Ectodermal cell (in vitro differentiated cells): ENCODE results near the gene TRUB1.

ENCODE experiments used
- H3K27ac ChIP-seq: 2 replicates; pipeline ENCODE4 v1.7.0; 2013; ENCODE audit warnings: mild to moderate bottlenecking, low read depth, low read length; ENCODE audit not compliant: insufficient read depth, poor library complexity, severe bottlenecking
- H3K27me3 ChIP-seq: 2 replicates; pipeline ENCODE4 v1.7.0; 2013; ENCODE audit warnings: mild to moderate bottlenecking, low read length; ENCODE audit not compliant: insufficient read depth, control insufficient read depth, poor library complexity, severe bottlenecking
- H3K36me3 ChIP-seq: one replicate; pipeline ENCODE4 v1.7.0; 2013; ENCODE audit warnings: low read length; ENCODE audit not compliant: control insufficient read depth, insufficient read depth
- H3K4me1 ChIP-seq: one replicate; pipeline ENCODE4 v1.7.0; 2013; ENCODE audit warnings: low read length; ENCODE audit not compliant: control insufficient read depth, insufficient read depth
- H3K4me3 ChIP-seq: 2 replicates; pipeline ENCODE4 v1.7.0; 2013; ENCODE audit warnings: low read depth, low read length, control low read depth; ENCODE audit not compliant: insufficient read depth
- H3K9me3 ChIP-seq: 2 replicates; pipeline ENCODE4 v1.7.0; 2013; ENCODE audit warnings: mild to moderate bottlenecking, low read length, moderate library complexity; ENCODE audit not compliant: control insufficient read depth
- WGBS, 2 experiments: methylation state at CpG; one replicate each; pipeline ENCODE4 v1.1.7; 2013; ENCODE audit warnings: missing lambda C conversion rate in 2 of 2; 5-methylcytosine and 5-hydroxymethylcytosine counted together

The TRUB1 gene

DNA sequence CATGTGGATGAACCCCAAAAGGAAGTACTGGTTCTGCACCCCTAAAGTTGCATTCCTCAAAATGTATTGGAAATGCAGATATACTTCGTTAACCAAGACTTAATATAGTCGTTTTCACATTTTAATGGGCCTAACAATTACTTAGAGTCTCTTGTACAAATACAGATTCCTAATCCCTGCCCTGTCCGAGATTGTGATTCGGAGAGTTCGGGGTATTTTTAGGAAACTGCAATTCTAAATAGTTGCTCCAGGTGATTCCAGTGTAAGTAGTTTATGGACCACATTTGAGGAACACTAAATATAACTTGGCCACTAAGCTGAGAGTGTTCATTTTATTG is 830 bp downstream of the TRUB1 start:
- Histone ChIP-seq H3K4me1 (no peaks in the 10 kb centered on the region), H3K27ac (no peak overlapping the region), H3K27me3 (no peaks in the 10 kb centered on the region), H3K36me3 (peaks cover 14% of the 10 kb centered on the region), H3K9me3 (no peaks in the 10 kb centered on the region), H3K4me3 (peak overlapping the region; percentile 95)
- WGBS, 2 experiments: 25 to 29% methylated on average over 5 of the region's 5 CpGs

DNA sequence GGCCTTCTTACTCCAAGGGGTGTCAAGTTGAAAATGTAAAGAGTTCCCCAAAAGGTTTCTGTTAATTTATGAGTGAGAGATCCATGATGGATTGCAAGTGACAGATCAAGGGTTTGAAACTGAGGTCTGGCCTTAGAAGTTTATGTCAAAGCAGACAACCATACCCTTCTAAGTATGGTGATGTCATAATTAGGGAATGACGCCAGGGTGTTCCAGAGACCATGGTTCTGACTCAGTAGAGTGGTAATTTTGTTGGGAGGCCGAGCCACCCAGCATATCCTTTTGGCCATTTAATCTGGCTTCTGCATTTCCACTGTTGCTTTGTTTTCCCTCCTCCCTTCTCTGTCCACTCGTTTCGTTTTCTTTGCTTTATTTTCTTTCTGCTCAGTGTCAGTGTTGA is 2.7 kb downstream of the TRUB1 start:
- H3K36me3 ChIP-seq: peaks cover 28% of the 10 kb centered on the region
- H3K4me3 ChIP-seq: no peak overlapping the region
- H3K9me3 ChIP-seq: no peaks in the 10 kb centered on the region
- no peaks in the 10 kb centered on the region for H3K27me3 ChIP-seq
- WGBS, 2 experiments: 88 to 90% methylated on average over 2 to 4 of the region's 4 CpGs
- no peaks in the 10 kb centered on the region for H3K4me1 ChIP-seq
- H3K27ac ChIP-seq: no peak overlapping the region

DNA sequence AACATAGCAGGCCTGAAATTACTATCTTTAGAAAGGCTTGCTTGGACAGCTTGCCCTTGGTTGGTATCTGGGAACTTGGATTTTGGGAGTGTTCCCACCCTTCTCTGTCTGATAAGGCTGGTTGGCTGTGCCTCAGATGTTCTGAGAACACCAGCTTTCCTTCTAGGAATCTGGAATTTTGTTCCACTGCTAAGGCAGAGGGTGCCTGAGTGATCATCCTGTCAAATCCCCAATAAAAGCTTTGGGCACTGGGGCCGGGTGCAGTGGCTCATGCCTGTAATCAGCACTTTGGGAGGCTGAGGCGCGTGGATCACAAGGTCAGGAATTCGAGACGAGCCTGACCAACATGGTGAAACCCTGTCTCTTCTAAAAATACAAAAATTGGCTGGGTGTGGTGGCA is 5.0 kb downstream of the TRUB1 start:
- no peak overlapping the region for H3K4me3 ChIP-seq
- H3K4me1 ChIP-seq: no peaks in the 10 kb centered on the region
- WGBS, 2 experiments: 83 to 84% methylated on average over 5 of the region's 5 CpGs
- no peaks in the 10 kb centered on the region for H3K27me3 ChIP-seq
- H3K36me3 ChIP-seq: peaks cover 30% of the 10 kb centered on the region
- no peaks in the 10 kb centered on the region for H3K9me3 ChIP-seq
- H3K27ac ChIP-seq: no peak overlapping the region

DNA sequence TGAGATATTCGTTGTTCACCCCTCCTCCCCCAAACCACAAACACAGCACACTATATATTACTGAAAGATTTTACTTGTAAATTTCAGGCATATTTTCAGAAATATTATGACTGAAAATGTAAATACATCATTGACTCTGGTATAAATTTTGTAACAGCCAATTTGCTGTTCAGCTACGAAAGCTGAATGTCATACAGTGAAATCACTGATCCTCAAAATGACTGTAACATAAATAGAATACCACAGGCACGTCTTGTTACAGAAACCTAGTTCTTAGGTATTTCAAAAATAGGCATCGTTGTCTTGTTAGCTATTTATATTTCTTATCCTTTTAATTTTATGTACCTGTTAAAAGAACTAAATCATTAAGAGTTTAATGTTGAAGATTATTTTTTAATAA is 15.1 kb downstream of the TRUB1 start:
- Histone ChIP-seq H3K4me1 (no peaks in the 10 kb centered on the region), H3K36me3 (no peaks in the 10 kb centered on the region), H3K9me3 (no peaks in the 10 kb centered on the region), H3K27ac (no peak overlapping the region), H3K4me3 (no peak overlapping the region), H3K27me3 (no peaks in the 10 kb centered on the region)
- 97 to 100% methylated on average over 1 to 2 of the region's 4 CpGs for WGBS, 2 experiments

DNA sequence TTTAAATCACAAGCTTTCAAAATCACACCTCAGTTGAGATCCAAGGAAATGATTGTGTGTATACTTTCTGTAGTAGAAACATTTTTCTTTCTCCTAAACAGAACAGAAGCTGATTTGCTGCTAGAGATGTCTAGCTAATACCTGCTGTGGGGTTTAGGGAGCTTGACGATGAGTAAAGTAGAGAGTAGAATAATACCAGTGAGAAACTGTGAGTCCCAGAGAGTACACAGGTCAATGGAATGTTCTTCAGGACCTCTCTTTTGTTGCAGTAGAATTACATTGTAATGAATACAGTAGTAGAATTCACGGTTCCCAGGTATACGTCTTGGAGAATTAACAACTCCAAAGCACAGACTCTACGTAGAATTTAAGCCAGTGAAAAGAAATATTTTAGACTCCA is 18.0 kb downstream of the TRUB1 start:
- 83 to 92% methylated on average over 3 to 4 of the region's 4 CpGs for WGBS, 2 experiments
- H3K4me3 ChIP-seq: no peak overlapping the region
- H3K36me3 ChIP-seq: no peaks in the 10 kb centered on the region
- no peaks in the 10 kb centered on the region for H3K27me3 ChIP-seq
- H3K4me1 ChIP-seq: no peaks in the 10 kb centered on the region
- H3K27ac ChIP-seq: no peak overlapping the region
- H3K9me3 ChIP-seq: no peaks in the 10 kb centered on the region

DNA sequence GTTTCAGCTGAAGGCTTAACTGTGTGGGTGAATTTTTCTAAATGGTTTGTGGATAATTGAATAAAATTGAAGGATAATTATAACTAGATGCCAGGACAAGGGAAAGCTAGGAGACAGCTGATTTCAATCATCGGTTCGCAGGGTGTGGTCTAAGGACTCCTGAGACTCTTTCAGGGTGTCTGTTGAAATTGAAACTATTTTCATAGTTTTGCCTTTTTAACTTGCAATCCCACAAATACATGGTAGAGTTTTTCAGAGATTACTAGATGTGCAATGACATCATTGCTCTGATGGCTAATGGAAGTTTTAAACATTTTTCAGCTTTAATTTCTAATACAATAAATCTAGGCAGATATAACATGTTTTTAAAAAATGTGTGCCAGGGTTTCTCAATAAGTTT is 18.5 kb downstream of the TRUB1 start:
- H3K4me3 ChIP-seq: no peak overlapping the region
- H3K36me3 ChIP-seq: no peaks in the 10 kb centered on the region
- no peaks in the 10 kb centered on the region for H3K9me3 ChIP-seq
- no peaks in the 10 kb centered on the region for H3K4me1 ChIP-seq
- no peaks in the 10 kb centered on the region for H3K27me3 ChIP-seq
- 86 to 93% methylated on average over 2 of the region's 2 CpGs for WGBS, 2 experiments
- no peak overlapping the region for H3K27ac ChIP-seq

DNA sequence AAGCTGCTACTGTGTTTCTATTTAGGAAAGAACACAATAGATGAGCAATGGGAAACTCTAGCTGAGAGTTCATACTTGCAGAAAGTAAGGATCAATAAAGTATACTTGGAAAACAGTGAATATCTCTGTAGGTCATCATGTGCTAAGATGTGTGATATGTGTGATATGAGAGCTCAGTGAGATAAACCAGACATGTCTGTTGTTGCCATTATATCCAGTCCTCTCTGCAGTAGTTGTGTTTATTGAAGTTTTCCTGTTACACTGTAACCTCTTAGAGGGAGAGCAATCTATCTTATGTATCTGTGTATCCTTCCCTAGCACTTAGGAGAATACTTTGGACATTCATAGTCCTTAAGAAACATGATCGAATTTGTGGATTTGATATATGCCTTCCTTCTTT is 19.1 kb downstream of the TRUB1 start:
- Histone ChIP-seq H3K27ac (no peak overlapping the region), H3K4me3 (no peak overlapping the region), H3K9me3 (no peaks in the 10 kb centered on the region), H3K4me1 (no peaks in the 10 kb centered on the region), H3K27me3 (no peaks in the 10 kb centered on the region), H3K36me3 (peaks cover 3% of the 10 kb centered on the region)
- 92 to 100% methylated on average over 1 of the region's 1 CpG for WGBS, 2 experiments

DNA sequence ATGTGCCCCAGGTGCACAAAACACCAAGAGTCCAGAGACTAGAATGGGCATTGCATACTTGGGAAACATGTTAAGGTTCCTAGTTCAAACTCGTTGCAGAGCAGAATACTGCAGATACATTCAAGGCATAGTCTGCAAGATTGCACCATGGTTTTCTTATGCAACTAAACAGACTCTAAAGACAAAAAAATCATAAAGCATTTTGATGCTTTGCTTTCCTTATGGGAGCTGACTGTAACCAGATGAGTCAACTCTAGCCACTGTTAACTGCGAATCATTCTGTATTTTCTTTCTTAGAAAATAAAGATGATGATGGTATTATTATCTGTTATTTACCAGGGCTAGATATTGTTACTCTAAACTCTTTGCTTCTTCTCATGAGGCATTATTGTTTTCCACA is 19.7 kb downstream of the TRUB1 start:
- 90 to 95% methylated on average over 2 of the region's 2 CpGs for WGBS, 2 experiments
- Histone ChIP-seq H3K27me3 (no peaks in the 10 kb centered on the region), H3K4me1 (no peaks in the 10 kb centered on the region), H3K27ac (no peak overlapping the region), H3K36me3 (peaks cover 4% of the 10 kb centered on the region), H3K4me3 (no peak overlapping the region), H3K9me3 (no peaks in the 10 kb centered on the region)

DNA sequence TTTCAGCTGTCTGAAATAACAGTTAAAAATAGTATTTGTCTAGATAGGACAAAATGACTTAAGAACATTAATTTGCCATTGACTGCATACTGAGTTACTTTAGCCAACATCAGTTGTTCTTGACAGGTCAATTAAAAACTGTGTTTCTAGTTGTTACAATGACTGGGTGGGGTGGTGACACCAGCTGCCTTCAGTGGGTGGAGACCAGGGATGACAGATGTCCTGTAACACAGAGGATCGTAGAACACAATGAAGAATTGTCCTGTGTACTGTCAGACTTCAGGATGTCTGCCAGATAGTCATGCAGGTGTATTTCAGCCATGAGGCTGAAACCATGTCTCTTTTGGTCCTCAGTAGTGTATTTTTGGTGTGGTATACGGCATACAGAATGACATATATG is 24.4 kb downstream of the TRUB1 start:
- Histone ChIP-seq H3K4me3 (no peak overlapping the region), H3K27me3 (no peaks in the 10 kb centered on the region), H3K36me3 (peaks cover 4% of the 10 kb centered on the region), H3K4me1 (no peaks in the 10 kb centered on the region), H3K9me3 (no peaks in the 10 kb centered on the region), H3K27ac (no peak overlapping the region)
- WGBS, 2 experiments: 93 to 96% methylated on average over 2 of the region's 2 CpGs

DNA sequence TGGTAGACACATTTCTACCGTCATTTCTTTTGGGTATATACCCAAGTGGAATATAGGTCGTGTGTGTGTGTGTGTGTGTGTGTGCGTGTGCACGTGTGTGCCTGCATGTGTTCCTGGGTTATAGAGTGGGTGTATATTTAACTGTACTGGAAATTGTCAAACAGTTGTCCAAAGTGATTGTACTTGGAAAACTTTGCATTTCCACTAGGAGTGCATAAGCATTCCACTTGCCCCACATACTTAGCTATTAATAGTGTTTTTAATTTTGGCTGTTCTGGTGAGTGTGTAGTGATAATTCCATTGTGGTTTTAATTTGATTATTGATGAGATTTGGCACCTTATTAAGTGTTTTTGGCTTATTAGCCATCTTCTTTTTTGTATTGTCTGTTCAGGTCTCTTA is 25.9 kb downstream of the TRUB1 start:
- Histone ChIP-seq H3K27ac (no peak overlapping the region), H3K4me3 (no peak overlapping the region), H3K4me1 (no peaks in the 10 kb centered on the region), H3K36me3 (peaks cover 4% of the 10 kb centered on the region), H3K27me3 (no peaks in the 10 kb centered on the region), H3K9me3 (no peaks in the 10 kb centered on the region)
- WGBS, 2 experiments: 85 to 89% methylated on average over 4 of the region's 4 CpGs

DNA sequence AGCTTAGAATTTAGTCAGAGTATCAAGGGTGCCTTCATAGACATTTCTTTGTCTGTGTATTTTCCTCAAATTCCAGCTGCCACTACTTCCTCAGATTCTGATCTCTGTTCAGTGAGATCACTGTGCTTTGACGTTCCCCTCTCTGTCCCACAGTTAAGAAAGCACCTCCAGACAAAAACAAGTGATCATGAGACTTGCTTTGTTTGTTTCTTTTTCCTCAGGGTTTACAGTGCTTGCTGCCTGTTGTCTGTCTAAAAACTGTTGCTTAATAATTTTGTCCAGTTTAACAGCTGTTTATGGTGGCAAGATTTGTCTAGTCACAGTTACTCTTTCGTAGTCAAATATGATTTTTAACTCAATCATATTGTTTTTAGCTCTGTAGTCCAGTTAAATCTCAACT is 29.1 kb downstream of the TRUB1 start:
- Histone ChIP-seq H3K27ac (no peak overlapping the region), H3K4me3 (no peak overlapping the region), H3K9me3 (no peaks in the 10 kb centered on the region), H3K27me3 (no peaks in the 10 kb centered on the region), H3K36me3 (peaks cover 2% of the 10 kb centered on the region), H3K4me1 (no peaks in the 10 kb centered on the region)
- 50 to 80% methylated on average over 1 to 2 of the region's 2 CpGs for WGBS, 2 experiments
